ENCODE data around the gene CIT.
A peak's percentile ranks its signal among the peaks of the same experiment; 100 is the strongest.

DNA sequence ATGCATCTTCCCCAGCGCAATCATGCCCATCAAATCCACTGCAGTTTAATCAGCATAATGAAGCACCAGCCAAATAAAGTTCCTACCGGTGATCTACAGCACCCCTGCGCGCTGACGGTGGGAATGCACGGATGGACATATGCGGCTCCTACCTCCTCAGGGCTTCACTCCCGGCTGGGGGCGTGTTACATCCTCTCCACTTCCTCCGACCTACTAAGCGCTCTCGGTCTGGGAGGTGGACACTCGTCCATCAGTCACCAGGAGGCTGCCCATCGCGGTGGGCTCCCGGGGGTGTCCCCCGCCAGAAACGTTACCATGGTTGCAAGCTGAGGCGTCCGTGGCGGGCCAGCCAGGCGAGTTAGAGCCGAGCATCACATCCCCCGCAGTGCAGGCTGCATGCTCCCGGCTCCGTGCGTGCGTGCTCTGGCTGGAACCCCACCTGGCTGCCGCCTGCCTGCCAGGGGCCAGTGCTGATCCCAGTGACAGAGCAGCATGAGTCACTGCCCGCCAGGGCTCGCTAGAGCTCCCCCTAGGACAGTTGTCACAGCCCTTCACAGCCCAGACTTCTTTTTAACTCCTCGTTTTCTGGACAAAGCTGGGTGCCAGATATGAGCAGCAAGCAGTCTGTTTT lies 73.0 kb downstream of the CIT start:
- TF ChIP-seq, protein P1, sequence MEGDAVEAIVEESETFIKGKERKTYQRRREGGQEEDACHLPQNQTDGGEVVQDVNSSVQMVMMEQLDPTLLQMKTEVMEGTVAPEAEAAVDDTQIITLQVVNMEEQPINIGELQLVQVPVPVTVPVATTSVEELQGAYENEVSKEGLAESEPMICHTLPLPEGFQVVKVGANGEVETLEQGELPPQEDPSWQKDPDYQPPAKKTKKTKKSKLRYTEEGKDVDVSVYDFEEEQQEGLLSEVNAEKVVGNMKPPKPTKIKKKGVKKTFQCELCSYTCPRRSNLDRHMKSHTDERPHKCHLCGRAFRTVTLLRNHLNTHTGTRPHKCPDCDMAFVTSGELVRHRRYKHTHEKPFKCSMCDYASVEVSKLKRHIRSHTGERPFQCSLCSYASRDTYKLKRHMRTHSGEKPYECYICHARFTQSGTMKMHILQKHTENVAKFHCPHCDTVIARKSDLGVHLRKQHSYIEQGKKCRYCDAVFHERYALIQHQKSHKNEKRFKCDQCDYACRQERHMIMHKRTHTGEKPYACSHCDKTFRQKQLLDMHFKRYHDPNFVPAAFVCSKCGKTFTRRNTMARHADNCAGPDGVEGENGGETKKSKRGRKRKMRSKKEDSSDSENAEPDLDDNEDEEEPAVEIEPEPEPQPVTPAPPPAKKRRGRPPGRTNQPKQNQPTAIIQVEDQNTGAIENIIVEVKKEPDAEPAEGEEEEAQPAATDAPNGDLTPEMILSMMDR (conservative IDR thresholded peaks at IDR 0.05 in 1 of 2, IDR thresholded peaks at IDR 0.05 in 1 of 2; ENCODE audit: extremely low read depth in 1 of 2, insufficient read depth in 1 of 2, low read depth in 1 of 2, low read length in 2 of 2) = peak; percentile 26 to 75
- TF ChIP-seq EZH2 (IDR thresholded peaks at IDR 0.05; ENCODE audit: borderline replicate concordance, low read length) = no peak
